ENCODE data around the gene ZRANB1. TPM values are rescaled to one million over a fixed set of nuclear protein-coding genes. Genes with fewer than 3 reads are reported as not detected.
A peak's percentile ranks its signal among the peaks of the same experiment; 100 is the strongest.

Gene ZRANB1
- total RNA-seq, 1 experiment from 2014 or later = 22.6 TPM

DNA sequence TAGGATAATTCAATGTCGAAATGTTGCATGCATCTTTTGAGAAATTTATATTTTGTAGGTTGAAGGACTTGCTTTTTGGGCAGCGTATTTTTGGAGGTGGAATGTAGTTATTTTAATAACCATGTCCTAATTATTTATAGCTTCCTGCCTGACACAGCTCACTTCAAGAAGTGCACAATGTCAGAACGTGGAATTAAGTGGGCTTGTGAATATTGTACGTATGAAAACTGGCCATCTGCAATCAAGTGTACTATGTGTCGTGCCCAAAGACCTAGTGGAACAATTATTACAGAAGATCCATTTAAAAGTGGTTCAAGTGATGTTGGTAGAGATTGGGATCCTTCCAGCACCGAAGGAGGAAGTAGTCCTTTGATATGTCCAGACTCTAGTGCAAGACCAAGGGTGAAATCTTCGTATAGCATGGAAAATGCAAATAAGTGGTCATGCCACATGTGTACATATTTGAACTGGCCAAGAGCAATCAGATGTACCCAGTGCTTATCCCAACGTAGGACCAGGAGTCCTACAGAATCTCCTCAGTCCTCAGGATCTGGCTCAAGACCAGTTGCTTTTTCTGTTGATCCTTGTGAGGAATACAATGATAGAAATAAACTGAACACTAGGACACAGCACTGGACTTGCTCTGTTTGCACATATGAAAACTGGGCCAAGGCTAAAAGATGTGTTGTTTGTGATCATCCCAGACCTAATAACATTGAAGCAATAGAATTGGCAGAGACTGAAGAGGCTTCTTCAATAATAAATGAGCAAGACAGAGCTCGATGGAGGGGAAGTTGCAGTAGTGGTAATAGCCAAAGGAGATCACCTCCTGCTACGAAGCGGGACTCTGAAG is 620 bp downstream of the ZRANB1 start:
- TF ChIP-seq, protein P1, sequence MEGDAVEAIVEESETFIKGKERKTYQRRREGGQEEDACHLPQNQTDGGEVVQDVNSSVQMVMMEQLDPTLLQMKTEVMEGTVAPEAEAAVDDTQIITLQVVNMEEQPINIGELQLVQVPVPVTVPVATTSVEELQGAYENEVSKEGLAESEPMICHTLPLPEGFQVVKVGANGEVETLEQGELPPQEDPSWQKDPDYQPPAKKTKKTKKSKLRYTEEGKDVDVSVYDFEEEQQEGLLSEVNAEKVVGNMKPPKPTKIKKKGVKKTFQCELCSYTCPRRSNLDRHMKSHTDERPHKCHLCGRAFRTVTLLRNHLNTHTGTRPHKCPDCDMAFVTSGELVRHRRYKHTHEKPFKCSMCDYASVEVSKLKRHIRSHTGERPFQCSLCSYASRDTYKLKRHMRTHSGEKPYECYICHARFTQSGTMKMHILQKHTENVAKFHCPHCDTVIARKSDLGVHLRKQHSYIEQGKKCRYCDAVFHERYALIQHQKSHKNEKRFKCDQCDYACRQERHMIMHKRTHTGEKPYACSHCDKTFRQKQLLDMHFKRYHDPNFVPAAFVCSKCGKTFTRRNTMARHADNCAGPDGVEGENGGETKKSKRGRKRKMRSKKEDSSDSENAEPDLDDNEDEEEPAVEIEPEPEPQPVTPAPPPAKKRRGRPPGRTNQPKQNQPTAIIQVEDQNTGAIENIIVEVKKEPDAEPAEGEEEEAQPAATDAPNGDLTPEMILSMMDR (conservative IDR thresholded peaks at IDR 0.05; ENCODE audit: low read depth, low read length) = no peak
- TF ChIP-seq EZH2 (IDR thresholded peaks at IDR 0.05; ENCODE audit: borderline replicate concordance, low read depth, low read length, poor library complexity, severe bottlenecking) = no peak
- POLR2A ChIA-PET (ENCODE audit: low non-redundant PET) = no interaction called here
- no peak overlapping the region for H3K27ac ChIP-seq (ENCODE audit: low read depth, low read length, poor library complexity, severe bottlenecking)
- no peak overlapping the region for H3K4me3 ChIP-seq (ENCODE audit: low read depth, low read length, poor library complexity, severe bottlenecking)
- intact Hi-C loops (cut with micrococcal nuclease; ENCODE audit: unreplicated experiment) = no loop called here
- no peaks in the 10 kb centered on the region for H3K27me3 ChIP-seq (replicated peaks; ENCODE audit: insufficient read depth, low read depth, low read length, poor library complexity)
- CTCF ChIA-PET = no interaction called here
- H3K9me3 ChIP-seq (ENCODE audit: low read depth, low read length, poor library complexity, severe bottlenecking) = no peaks in the 10 kb centered on the region
- peaks cover 13% of the 10 kb centered on the region for H3K4me1 ChIP-seq (ENCODE audit: insufficient read depth, low read length, poor library complexity, severe bottlenecking)
- no peaks in the 10 kb centered on the region for H3K36me3 ChIP-seq (ENCODE audit: insufficient read depth, low read length, poor library complexity, severe bottlenecking)
- peak; percentile 13 for DNase-seq (ENCODE audit: low spot score)
- BruUV-seq (replicated peaks) = TSS peak; percentile 11

DNA sequence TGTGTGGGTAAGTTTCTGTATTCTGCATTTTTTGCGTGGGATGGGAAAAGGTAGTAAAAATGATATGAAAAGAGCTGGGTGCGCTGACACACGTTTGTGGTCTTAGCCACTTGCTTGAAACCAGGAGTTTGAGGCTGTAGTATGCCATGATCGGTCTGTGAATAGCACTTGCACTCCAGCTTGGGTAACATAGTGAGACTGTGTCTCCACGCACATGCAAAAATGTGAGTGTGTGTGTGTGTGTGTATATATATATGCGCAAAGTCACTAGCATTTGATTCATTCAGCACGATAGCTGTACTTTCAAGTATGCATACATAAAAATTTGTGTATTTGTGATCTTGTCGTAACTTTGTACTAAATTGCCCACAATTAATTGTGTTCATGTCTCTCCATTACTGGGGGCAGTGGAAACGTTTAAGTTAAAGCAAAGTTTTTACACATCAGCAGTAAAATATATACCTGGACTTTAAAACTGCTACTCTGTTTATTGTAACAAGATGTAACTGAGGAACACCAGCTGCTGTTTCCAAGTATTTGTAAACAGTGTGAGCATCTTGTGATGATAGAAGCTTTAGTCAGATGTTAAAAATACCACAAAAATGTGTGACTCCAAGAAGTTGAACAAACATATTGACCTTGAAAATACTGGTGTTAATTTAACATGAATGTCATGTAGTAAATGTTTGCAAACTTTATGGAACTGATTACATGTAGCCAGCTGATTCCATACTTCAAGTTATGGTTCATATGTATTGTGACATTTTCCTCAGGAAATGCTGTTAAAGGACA is 1.6 kb downstream of the ZRANB1 start:
- ChIA-PET POLR2A (ENCODE audit: low non-redundant PET) (no interaction called here), CTCF (no interaction called here)
- TF ChIP-seq, protein P1 (conservative IDR thresholded peaks at IDR 0.05; ENCODE audit: low read depth, low read length) = no peak
- TF ChIP-seq EZH2 (IDR thresholded peaks at IDR 0.05; ENCODE audit: borderline replicate concordance, low read depth, low read length, poor library complexity, severe bottlenecking) = no peak
- Histone ChIP-seq H3K36me3 (ENCODE audit: insufficient read depth, low read length, poor library complexity, severe bottlenecking) (no peaks in the 10 kb centered on the region), H3K4me1 (ENCODE audit: insufficient read depth, low read length, poor library complexity, severe bottlenecking) (peaks cover 13% of the 10 kb centered on the region), H3K27me3 (replicated peaks; ENCODE audit: insufficient read depth, low read depth, low read length, poor library complexity) (no peaks in the 10 kb centered on the region), H3K27ac (ENCODE audit: low read depth, low read length, poor library complexity, severe bottlenecking) (no peak overlapping the region), H3K4me3 (ENCODE audit: low read depth, low read length, poor library complexity, severe bottlenecking) (no peak overlapping the region), H3K9me3 (ENCODE audit: low read depth, low read length, poor library complexity, severe bottlenecking) (no peaks in the 10 kb centered on the region)
- no peak for DNase-seq (ENCODE audit: low spot score)
- intact Hi-C loops (cut with micrococcal nuclease; ENCODE audit: unreplicated experiment) = no loop called here
- BruUV-seq (replicated peaks) = no TSS peak

DNA sequence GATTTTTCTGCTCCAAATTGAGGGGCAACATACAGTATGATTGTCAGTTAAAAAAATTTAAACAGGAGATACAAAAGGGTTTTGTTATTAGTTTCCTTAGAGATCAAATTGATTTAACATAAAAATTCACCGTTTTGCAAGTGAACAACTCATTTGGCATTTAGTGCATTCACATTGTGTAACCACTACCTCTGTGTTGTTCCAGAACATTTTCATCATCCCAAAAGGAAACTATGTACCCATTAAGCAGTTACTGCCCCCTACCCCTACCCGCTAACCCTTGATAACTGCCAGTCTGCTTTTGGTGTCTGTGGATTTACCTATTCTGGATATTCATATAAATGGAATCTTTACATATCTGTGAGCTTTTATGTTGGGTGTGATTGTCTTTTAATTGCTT is 3.1 kb downstream of the ZRANB1 start:
- H3K4me1 ChIP-seq (ENCODE audit: insufficient read depth, low read length, poor library complexity, severe bottlenecking) = peaks cover 13% of the 10 kb centered on the region
- no peaks in the 10 kb centered on the region for H3K36me3 ChIP-seq (ENCODE audit: insufficient read depth, low read length, poor library complexity, severe bottlenecking)
- intact Hi-C loops (cut with micrococcal nuclease; ENCODE audit: unreplicated experiment) = no loop called here
- no peaks in the 10 kb centered on the region for H3K27me3 ChIP-seq (replicated peaks; ENCODE audit: insufficient read depth, low read depth, low read length, poor library complexity)
- CTCF ChIA-PET = no interaction called here
- H3K4me3 ChIP-seq (ENCODE audit: low read depth, low read length, poor library complexity, severe bottlenecking) = no peak overlapping the region
- POLR2A ChIA-PET (ENCODE audit: low non-redundant PET) = no interaction called here
- no TSS peak for BruUV-seq (replicated peaks)
- no peak for TF ChIP-seq EZH2 (IDR thresholded peaks at IDR 0.05; ENCODE audit: borderline replicate concordance, low read depth, low read length, poor library complexity, severe bottlenecking)
- TF ChIP-seq, protein P1 (conservative IDR thresholded peaks at IDR 0.05; ENCODE audit: low read depth, low read length) = no peak
- no peak for DNase-seq (ENCODE audit: low spot score)
- no peaks in the 10 kb centered on the region for H3K9me3 ChIP-seq (ENCODE audit: low read depth, low read length, poor library complexity, severe bottlenecking)
- H3K27ac ChIP-seq (ENCODE audit: low read depth, low read length, poor library complexity, severe bottlenecking) = no peak overlapping the region

Data from A673 (cell line).